ENCODE data around the gene FAM241B.

DNA sequence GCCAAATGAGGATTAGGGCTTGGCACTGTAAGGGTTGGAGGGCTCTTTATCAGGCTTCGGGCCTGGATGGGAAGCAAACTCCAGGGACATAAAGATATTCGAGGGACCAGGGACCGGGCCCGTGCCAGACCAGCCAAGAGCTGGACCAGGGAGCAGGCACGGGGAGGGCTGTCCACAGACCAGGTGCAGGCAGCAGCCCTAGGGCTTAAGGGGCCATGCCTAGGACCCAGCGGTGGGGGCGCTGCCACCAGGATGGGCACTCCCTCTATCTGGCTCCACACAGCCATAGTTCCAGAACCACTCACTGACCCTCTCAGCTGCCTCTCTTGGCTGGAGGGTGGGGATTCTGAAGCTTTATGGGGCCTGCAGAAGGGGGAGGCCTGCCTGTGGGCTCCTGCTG lies 32.9 kb downstream of the FAM241B start:
- TF ChIP-seq RAD21 (IDR thresholded peaks at IDR 0.05; ENCODE audit: low read depth): no peak
- TF ChIP-seq, protein P1, sequence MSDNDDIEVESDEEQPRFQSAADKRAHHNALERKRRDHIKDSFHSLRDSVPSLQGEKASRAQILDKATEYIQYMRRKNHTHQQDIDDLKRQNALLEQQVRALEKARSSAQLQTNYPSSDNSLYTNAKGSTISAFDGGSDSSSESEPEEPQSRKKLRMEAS (IDR thresholded peaks at IDR 0.05): no peak
- TF ChIP-seq, protein P2, sequence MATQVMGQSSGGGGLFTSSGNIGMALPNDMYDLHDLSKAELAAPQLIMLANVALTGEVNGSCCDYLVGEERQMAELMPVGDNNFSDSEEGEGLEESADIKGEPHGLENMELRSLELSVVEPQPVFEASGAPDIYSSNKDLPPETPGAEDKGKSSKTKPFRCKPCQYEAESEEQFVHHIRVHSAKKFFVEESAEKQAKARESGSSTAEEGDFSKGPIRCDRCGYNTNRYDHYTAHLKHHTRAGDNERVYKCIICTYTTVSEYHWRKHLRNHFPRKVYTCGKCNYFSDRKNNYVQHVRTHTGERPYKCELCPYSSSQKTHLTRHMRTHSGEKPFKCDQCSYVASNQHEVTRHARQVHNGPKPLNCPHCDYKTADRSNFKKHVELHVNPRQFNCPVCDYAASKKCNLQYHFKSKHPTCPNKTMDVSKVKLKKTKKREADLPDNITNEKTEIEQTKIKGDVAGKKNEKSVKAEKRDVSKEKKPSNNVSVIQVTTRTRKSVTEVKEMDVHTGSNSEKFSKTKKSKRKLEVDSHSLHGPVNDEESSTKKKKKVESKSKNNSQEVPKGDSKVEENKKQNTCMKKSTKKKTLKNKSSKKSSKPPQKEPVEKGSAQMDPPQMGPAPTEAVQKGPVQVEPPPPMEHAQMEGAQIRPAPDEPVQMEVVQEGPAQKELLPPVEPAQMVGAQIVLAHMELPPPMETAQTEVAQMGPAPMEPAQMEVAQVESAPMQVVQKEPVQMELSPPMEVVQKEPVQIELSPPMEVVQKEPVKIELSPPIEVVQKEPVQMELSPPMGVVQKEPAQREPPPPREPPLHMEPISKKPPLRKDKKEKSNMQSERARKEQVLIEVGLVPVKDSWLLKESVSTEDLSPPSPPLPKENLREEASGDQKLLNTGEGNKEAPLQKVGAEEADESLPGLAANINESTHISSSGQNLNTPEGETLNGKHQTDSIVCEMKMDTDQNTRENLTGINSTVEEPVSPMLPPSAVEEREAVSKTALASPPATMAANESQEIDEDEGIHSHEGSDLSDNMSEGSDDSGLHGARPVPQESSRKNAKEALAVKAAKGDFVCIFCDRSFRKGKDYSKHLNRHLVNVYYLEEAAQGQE (IDR thresholded peaks at IDR 0.05; ENCODE audit: low read depth): no peak
- no peak for TF ChIP-seq TCF12 (IDR thresholded peaks at IDR 0.05; ENCODE audit: low read depth)
